Measurements from ENCODE around the gene CADM4.
"Not testable (repeated sequence)": the region's sequence is repeated elsewhere in the genome, so short reads cannot be mapped to it uniquely, and the experiment has no call there.

Gene CADM4

DNA sequence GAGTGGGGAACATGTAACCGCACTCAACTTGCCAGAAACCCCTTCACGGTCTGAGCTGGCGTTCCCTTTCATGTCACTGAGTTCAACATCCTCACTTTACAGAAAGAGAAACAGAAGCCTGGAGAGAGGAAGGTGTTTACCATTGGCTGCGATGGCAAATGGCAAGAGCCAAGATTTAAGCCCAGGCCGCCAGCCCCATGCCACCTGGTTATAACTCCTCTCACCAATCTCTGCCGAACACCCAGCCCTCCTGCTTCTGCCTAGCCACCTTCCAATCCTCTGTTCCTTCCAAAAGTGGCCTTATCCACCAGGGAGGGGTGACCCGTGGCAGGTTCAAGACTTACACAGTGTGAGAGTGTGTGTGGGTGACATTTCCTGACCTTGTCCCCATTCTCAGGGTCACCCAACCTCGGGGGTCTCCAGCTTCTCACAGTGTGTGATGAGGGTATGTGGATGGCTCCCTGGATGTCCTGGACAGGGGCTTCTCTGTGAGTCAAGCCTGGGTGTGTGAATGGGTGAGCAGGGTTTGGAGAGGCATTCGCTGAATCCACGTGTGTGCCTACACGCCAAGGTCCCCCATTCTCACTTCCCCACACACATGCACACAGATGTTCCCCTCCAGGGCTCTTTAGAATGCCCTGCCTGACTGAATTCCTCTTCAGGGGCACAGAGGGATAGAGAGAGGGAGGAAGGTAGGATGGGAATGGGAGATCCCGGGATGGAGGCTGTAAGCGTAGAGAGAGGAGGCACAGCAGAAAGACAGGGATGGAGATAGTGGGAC lies 1.2 kb downstream of the CADM4 start:
- Histone ChIP-seq H3K36me3 (ENCODE audit: control insufficient read depth, low read length) (no peaks in the 10 kb centered on the region), H3K27me3 (ENCODE audit: control insufficient read depth, low read length) (peaks cover 53% of the 10 kb centered on the region), H3K27ac (ENCODE audit: low read depth, low read length) (no peak overlapping the region), H3K79me2 (ENCODE audit: control insufficient read depth, low read length) (no peaks in the 10 kb centered on the region), H3K4me1 (ENCODE audit: control insufficient read depth, low read length) (peaks cover 25% of the 10 kb centered on the region), H3K4me3 (ENCODE audit: low read length) (peak overlapping the region; percentile 35; the same call in 1 of the 2 replicates), H3F3A (ENCODE audit: control insufficient read depth, insufficient read depth) (no peaks in the 10 kb centered on the region), H3K9me2 (replicated peaks; ENCODE audit: control insufficient read depth, low read length) (no peaks in the 10 kb centered on the region), H3K4me2 (ENCODE audit: low read length) (no peak overlapping the region), H4K20me1 (ENCODE audit: control insufficient read depth, insufficient read depth, low read depth, low read length) (peaks cover 6% of the 10 kb centered on the region; the same call in 1 of the 2 replicates), H3K9me3 (ENCODE audit: control insufficient read depth, insufficient read depth, low read length) (no peaks in the 10 kb centered on the region)
- no peak for TF ChIP-seq EZH2phosphoT487 (IDR thresholded peaks at IDR 0.05; ENCODE audit: borderline replicate concordance, low read length)
- TF ChIP-seq, protein P1, sequence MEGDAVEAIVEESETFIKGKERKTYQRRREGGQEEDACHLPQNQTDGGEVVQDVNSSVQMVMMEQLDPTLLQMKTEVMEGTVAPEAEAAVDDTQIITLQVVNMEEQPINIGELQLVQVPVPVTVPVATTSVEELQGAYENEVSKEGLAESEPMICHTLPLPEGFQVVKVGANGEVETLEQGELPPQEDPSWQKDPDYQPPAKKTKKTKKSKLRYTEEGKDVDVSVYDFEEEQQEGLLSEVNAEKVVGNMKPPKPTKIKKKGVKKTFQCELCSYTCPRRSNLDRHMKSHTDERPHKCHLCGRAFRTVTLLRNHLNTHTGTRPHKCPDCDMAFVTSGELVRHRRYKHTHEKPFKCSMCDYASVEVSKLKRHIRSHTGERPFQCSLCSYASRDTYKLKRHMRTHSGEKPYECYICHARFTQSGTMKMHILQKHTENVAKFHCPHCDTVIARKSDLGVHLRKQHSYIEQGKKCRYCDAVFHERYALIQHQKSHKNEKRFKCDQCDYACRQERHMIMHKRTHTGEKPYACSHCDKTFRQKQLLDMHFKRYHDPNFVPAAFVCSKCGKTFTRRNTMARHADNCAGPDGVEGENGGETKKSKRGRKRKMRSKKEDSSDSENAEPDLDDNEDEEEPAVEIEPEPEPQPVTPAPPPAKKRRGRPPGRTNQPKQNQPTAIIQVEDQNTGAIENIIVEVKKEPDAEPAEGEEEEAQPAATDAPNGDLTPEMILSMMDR (IDR thresholded peaks at IDR 0.05; ENCODE audit: low read depth, low read length, poor library complexity, severe bottlenecking), result no peak

DNA sequence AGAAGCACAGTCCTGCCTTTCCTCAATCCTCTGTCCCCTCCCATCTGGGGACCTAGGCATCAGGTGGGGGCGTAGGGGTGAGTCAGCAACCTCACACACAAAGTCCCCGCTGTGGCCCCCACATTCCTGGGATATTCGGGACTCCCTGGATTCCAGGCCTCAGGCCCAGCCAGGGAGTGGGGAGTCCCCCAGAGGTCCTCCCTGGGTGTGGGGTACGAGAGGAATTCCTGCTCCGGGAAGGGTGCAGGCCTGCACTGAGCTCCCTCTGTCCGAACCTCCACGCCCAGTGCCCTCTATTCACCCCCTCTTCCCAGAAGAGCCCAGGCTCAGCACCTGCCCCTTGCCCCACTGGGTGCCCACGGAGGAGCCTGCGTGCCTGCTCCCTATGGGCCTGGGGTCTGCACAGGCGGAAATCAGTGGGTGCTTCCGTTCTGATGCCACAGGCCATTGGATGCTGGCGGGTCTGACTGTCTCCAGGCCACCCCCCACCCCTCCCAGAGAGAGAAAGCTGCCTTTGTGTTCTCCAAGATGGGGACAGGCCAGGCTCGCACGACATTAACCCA lies 3.4 kb downstream of the CADM4 start:
- peaks cover 6% of the 10 kb centered on the region; the same call in 1 of the 2 replicates for H4K20me1 ChIP-seq (ENCODE audit: control insufficient read depth, insufficient read depth, low read depth, low read length)
- no peaks in the 10 kb centered on the region for H3K9me2 ChIP-seq (replicated peaks; ENCODE audit: control insufficient read depth, low read length)
- no peak overlapping the region for H3K4me2 ChIP-seq (ENCODE audit: low read length)
- H3K36me3 ChIP-seq (ENCODE audit: control insufficient read depth, low read length), result no peaks in the 10 kb centered on the region
- peaks cover 43% of the 10 kb centered on the region for H3K27me3 ChIP-seq (ENCODE audit: control insufficient read depth, low read length)
- H3F3A ChIP-seq (ENCODE audit: control insufficient read depth, insufficient read depth), result no peaks in the 10 kb centered on the region
- H3K9me3 ChIP-seq (ENCODE audit: control insufficient read depth, insufficient read depth, low read length), result no peaks in the 10 kb centered on the region
- H3K27ac ChIP-seq (ENCODE audit: low read depth, low read length), result no peak overlapping the region
- TF ChIP-seq, protein P1 (IDR thresholded peaks at IDR 0.05; ENCODE audit: low read depth, low read length, poor library complexity, severe bottlenecking), result no peak
- no peaks in the 10 kb centered on the region for H3K79me2 ChIP-seq (ENCODE audit: control insufficient read depth, low read length)
- H3K4me3 ChIP-seq (ENCODE audit: low read length), result no peak overlapping the region
- peaks cover 25% of the 10 kb centered on the region for H3K4me1 ChIP-seq (ENCODE audit: control insufficient read depth, low read length)

DNA sequence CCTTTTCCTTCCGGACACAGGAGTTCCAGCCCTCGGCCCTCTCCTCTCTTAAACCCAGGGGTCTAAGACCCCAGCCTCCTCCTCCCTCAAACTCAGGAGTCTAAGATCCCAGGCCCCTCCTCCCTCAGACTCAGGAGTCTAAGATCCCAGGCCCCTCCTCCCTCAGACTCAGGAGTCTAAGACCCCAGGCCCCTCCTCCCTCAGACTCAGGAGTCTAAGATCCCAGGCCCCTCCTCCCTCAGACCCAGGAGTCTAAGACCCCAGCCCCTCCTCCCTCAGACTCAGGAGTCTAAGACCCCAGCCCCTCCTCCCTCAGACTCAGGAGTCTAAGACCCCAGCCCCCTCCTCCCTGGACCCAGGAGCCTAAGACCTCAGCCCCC lies 4.1 kb downstream of the CADM4 start:
- H3K4me2 ChIP-seq (ENCODE audit: low read length), result peak overlapping the region; percentile 54

DNA sequence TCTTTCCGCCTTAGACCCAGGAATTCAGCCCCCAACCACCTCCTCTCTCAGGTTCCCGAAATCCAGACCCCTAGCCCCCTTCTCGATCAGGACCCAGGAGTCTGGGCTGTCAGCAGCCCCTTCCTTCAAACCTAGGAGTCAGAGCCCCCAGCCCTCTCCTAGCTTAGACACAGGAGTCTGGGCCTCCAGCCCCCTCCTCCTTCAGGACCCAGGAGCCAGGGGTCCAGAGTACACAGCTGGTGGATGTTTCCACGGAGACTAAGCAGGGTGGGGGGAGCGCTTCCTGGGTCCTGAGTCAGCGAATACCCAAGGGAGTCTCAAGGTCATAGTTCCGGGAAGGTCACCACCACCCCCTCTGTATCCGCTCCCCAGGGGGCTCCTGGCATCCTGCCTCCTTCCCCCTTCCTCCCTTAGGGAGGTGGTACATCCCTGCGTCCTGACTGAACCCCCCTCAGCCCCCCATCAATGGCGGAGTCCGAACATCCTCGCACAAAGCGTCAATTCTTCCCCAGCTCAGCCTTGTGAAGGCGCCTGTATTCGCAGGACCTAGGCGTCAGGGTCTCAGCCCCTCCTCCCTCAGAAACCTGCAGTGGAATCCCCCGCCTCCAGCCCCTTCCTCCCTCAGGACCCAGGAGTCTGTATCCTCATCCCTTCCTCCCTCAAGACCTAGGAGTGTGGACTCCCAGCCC lies 4.6 kb downstream of the CADM4 start:
- no peaks in the 10 kb centered on the region for H3K9me2 ChIP-seq (replicated peaks; ENCODE audit: control insufficient read depth, low read length)
- H4K20me1 ChIP-seq (ENCODE audit: control insufficient read depth, insufficient read depth, low read depth, low read length), result peaks cover 6% of the 10 kb centered on the region; the same call in 1 of the 2 replicates
- no peaks in the 10 kb centered on the region for H3K9me3 ChIP-seq (ENCODE audit: control insufficient read depth, insufficient read depth, low read length)
- peak overlapping the region; percentile 54 for H3K4me2 ChIP-seq (ENCODE audit: low read length)
- H3K27ac ChIP-seq (ENCODE audit: low read depth, low read length), result no peak overlapping the region
- no peak for TF ChIP-seq EZH2phosphoT487 (IDR thresholded peaks at IDR 0.05; ENCODE audit: borderline replicate concordance, low read length)
- TF ChIP-seq, protein P1 (IDR thresholded peaks at IDR 0.05; ENCODE audit: low read depth, low read length, poor library complexity, severe bottlenecking), result no peak
- H3K36me3 ChIP-seq (ENCODE audit: control insufficient read depth, low read length), result no peaks in the 10 kb centered on the region
- H3K4me3 ChIP-seq (ENCODE audit: low read length), result peak overlapping the region; percentile 43; the same call in 1 of the 2 replicates
- H3F3A ChIP-seq (ENCODE audit: control insufficient read depth, insufficient read depth), result no peaks in the 10 kb centered on the region
- H3K27me3 ChIP-seq (ENCODE audit: control insufficient read depth, low read length), result peaks cover 34% of the 10 kb centered on the region
- H3K79me2 ChIP-seq (ENCODE audit: control insufficient read depth, low read length), result no peaks in the 10 kb centered on the region
- peaks cover 23% of the 10 kb centered on the region for H3K4me1 ChIP-seq (ENCODE audit: control insufficient read depth, low read length)

More for the DNA sequence above, 4.1 kb downstream of the CADM4 start:
- Histone ChIP-seq H3K4me3 (ENCODE audit: low read length) (peak overlapping the region; percentile 43; the same call in 1 of the 2 replicates), H3K27me3 (ENCODE audit: control insufficient read depth, low read length) (peaks cover 39% of the 10 kb centered on the region), H3K4me1 (ENCODE audit: control insufficient read depth, low read length) (peaks cover 25% of the 10 kb centered on the region)
- H3K9me2 ChIP-seq (replicated peaks; ENCODE audit: control insufficient read depth, low read length); H3K27ac ChIP-seq (ENCODE audit: low read depth, low read length); H4K20me1 ChIP-seq (ENCODE audit: control insufficient read depth, insufficient read depth, low read depth, low read length); H3K36me3 ChIP-seq (ENCODE audit: control insufficient read depth, low read length); H3F3A ChIP-seq (ENCODE audit: control insufficient read depth, insufficient read depth); H3K9me3 ChIP-seq (ENCODE audit: control insufficient read depth, insufficient read depth, low read length); H3K79me2 ChIP-seq (ENCODE audit: control insufficient read depth, low read length): not testable (repeated sequence)
